ENCODE results near the gene LRRFIP1. TPM values are rescaled to one million over a fixed set of nuclear protein-coding genes. Genes with fewer than 3 reads are reported as not detected.

The LRRFIP1 gene
- polyA plus RNA-seq, 1 donor from 2014 or later = 96.3 TPM

GRCh38 chr2:237644381-237644703, 17.0 kb downstream of the LRRFIP1 start:
- Histone ChIP-seq H2AFZ (ENCODE audit: low read depth, low read length) (no peak overlapping the region), H3K9me2 (ENCODE audit: insufficient read depth, low read length) (no peaks in the 10 kb centered on the region), H3K27me3 (ENCODE audit: insufficient read depth, low read depth, low read length) (no peaks in the 10 kb centered on the region), H3K4me2 (ENCODE audit: low read length) (no peak overlapping the region), H3K9ac (ENCODE audit: low read length) (no peak overlapping the region), H3F3A (ENCODE audit: insufficient read depth, low read length, poor library complexity, severe bottlenecking) (no peaks in the 10 kb centered on the region), H3K27ac (ENCODE audit: low read length) (no peak overlapping the region), H3K36me3 (ENCODE audit: insufficient read depth, low read length) (no peaks in the 10 kb centered on the region), H3K9me3 (ENCODE audit: low read length) (peaks cover 4% of the 10 kb centered on the region), H3K4me3 (ENCODE audit: low read length) (no peak overlapping the region), H4K20me1 (ENCODE audit: insufficient read depth) (no peaks in the 10 kb centered on the region), H3K79me2 (replicated peaks; ENCODE audit: insufficient read depth, low read length) (peaks cover 12% of the 10 kb centered on the region)
- TF ChIP-seq REST (IDR thresholded peaks at IDR 0.05; ENCODE audit: borderline replicate concordance) = no peak
- TF ChIP-seq EZH2 (IDR thresholded peaks at IDR 0.05; ENCODE audit: borderline replicate concordance, insufficient read depth, low read length, poor library complexity, severe bottlenecking) = no peak
- no peak for TF ChIP-seq TAF1 (IDR thresholded peaks at IDR 0.05; ENCODE audit: low read depth)
- TF ChIP-seq SMC3 (conservative IDR thresholded peaks at IDR 0.05; ENCODE audit: poor library complexity) = no peak
- no peak for TF ChIP-seq CTCF (IDR thresholded peaks at IDR 0.05; ENCODE audit: poor library complexity, severe bottlenecking)
- no peak for TF ChIP-seq EP300 (conservative IDR thresholded peaks at IDR 0.05; ENCODE audit: poor library complexity, severe bottlenecking)
- TF ChIP-seq POLR2AphosphoS5 (IDR thresholded peaks at IDR 0.05) = no peak
- TF ChIP-seq MXI1 (conservative IDR thresholded peaks at IDR 0.05; ENCODE audit: poor library complexity, severe bottlenecking) = no peak
- no peak for TF ChIP-seq RAD21 (conservative IDR thresholded peaks at IDR 0.05)

GRCh38 chr2:237645261-237645660, 17.9 kb downstream of the LRRFIP1 start:
- Histone ChIP-seq H3K79me2 (replicated peaks; ENCODE audit: insufficient read depth, low read length) (peaks cover 12% of the 10 kb centered on the region), H3K9me3 (ENCODE audit: low read length) (peaks cover 4% of the 10 kb centered on the region), H2AFZ (ENCODE audit: low read depth, low read length) (no peak overlapping the region), H4K20me1 (ENCODE audit: insufficient read depth) (no peaks in the 10 kb centered on the region), H3K9ac (ENCODE audit: low read length) (no peak overlapping the region), H3K27me3 (ENCODE audit: insufficient read depth, low read depth, low read length) (no peaks in the 10 kb centered on the region), H3K27ac (ENCODE audit: low read length) (no peak overlapping the region), H3K36me3 (ENCODE audit: insufficient read depth, low read length) (no peaks in the 10 kb centered on the region), H3K4me2 (ENCODE audit: low read length) (no peak overlapping the region), H3F3A (ENCODE audit: insufficient read depth, low read length, poor library complexity, severe bottlenecking) (no peaks in the 10 kb centered on the region), H3K9me2 (ENCODE audit: insufficient read depth, low read length) (no peaks in the 10 kb centered on the region), H3K4me3 (ENCODE audit: low read length) (no peak overlapping the region)
- no peak for TF ChIP-seq EP300 (conservative IDR thresholded peaks at IDR 0.05; ENCODE audit: poor library complexity, severe bottlenecking)
- TF ChIP-seq SMC3 (conservative IDR thresholded peaks at IDR 0.05; ENCODE audit: poor library complexity) = no peak
- TF ChIP-seq MXI1 (conservative IDR thresholded peaks at IDR 0.05; ENCODE audit: poor library complexity, severe bottlenecking) = no peak
- no peak for TF ChIP-seq EZH2 (IDR thresholded peaks at IDR 0.05; ENCODE audit: borderline replicate concordance, insufficient read depth, low read length, poor library complexity, severe bottlenecking)
- TF ChIP-seq TAF1 (IDR thresholded peaks at IDR 0.05; ENCODE audit: low read depth) = no peak
- TF ChIP-seq REST (IDR thresholded peaks at IDR 0.05; ENCODE audit: borderline replicate concordance) = no peak
- TF ChIP-seq POLR2AphosphoS5 (IDR thresholded peaks at IDR 0.05) = no peak
